ENCODE measurements around the gene EPHA1.
"Not testable (repeated sequence)": the region's sequence is repeated elsewhere in the genome, so short reads cannot be mapped to it uniquely, and the experiment has no call there.

EPHA1 gene

DNA sequence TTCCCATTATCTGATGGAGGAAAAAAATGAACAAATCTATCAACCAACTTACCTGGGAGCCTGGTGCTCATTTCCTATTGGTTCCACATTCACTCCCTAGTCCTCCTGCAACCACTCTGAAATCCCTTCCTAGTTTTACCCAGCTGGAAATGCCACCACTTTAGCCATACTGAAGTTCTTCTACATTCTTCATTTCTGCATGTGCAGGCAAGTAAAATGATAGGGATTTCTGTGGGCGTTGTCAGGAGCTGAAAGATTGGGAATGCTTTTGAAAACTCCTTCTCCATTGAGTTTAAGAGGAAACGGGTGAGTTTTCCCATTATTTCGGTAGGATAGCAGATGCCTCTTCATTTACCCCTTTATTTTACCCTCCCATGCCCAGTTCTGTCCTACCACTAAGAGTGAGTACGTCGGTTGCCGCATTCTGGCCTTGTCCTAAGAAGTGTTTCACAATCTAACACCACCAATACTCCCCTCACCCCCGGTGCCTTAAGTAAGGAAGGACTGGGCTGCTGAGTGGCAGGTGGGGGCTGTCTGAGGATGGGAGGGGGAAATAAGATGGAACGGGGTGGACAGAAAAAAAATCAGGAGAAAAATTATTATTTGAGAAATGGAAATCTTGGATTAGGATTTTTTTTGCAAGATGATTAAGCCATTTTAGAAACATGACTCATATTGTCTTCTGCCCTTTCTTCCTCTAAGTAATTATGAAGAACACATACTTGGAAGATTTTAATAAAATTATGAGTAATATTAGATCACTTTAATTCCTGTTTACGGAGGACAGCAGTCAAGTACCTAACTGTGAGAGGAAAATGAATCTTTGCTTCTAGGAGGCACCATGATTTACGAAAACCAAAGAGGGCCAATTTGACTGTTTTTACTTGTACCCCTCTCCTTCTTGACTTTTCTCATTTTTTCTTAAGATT is 21.4 kb upstream of the EPHA1 start:
- no peak overlapping the region for H3K4me3 ChIP-seq (ENCODE audit: low read length)
- no peaks in the 10 kb centered on the region for H3K9me3 ChIP-seq (ENCODE audit: control insufficient read depth, low read length)

DNA sequence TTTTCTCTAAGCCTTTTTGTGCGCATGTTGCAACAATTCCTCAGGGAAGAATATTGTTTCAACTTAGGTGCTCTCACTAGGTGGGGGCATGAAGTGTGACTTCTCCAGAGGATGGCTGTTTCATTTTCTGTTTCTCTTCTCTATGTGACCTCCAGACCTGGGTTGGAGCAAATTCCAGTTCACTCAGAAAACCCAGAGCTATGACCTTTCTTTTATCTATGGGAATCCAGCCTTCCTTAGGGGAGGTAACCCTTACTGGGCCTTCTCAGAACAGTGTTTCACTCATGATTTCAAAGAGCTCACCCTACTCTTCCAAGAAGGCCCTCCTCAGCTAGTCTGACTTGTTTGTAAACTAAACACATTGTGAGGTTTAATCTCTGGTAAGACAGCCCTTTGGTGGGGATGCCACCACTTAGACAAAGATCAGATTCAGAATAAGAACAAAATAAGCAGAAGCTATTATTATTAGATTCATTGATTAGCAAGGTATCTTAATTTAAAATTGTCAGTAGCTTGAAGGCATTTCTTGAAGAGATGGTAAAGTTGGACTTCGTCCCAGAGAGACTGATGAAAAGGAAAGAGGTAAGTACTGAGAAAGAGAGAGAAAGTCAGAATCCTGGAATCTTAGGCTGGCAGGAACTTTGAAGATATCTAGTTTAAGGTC is 18.0 kb upstream of the EPHA1 start:
- DNase-seq (ENCODE audit: low read depth): no peak

More for the DNA sequence above, 21.4 kb upstream of the EPHA1 start:
- Histone ChIP-seq H3K27me3 (replicated peaks; ENCODE audit: control insufficient read depth, insufficient read depth, low read length) (no peaks in the 10 kb centered on the region), H3K36me3 (ENCODE audit: control insufficient read depth, insufficient read depth, low read length, severe bottlenecking) (no peaks in the 10 kb centered on the region), H3K4me1 (ENCODE audit: control insufficient read depth, insufficient read depth, low read length) (peaks cover 19% of the 10 kb centered on the region), H3K9ac (ENCODE audit: low read length) (peak overlapping the region; percentile 1)
- no peak for DNase-seq (ENCODE audit: low read depth)

GRCh38 chr7:143424476-143424875 is 15.8 kb upstream of the EPHA1 start:
- not testable (repeated sequence) for H3K9ac ChIP-seq (ENCODE audit: low read length); H3K36me3 ChIP-seq (ENCODE audit: control insufficient read depth, insufficient read depth, low read length, severe bottlenecking); H3K4me3 ChIP-seq (ENCODE audit: low read length); H3K9me3 ChIP-seq (ENCODE audit: control insufficient read depth, low read length); H3K4me1 ChIP-seq (ENCODE audit: control insufficient read depth, insufficient read depth, low read length); DNase-seq (ENCODE audit: low read depth); H3K27me3 ChIP-seq (replicated peaks; ENCODE audit: control insufficient read depth, insufficient read depth, low read length)

More for the DNA sequence above, 18.0 kb upstream of the EPHA1 start:
- Histone ChIP-seq H3K9ac (ENCODE audit: low read length) (no peak overlapping the region), H3K36me3 (ENCODE audit: control insufficient read depth, insufficient read depth, low read length, severe bottlenecking) (no peaks in the 10 kb centered on the region), H3K4me1 (ENCODE audit: control insufficient read depth, insufficient read depth, low read length) (peaks cover 16% of the 10 kb centered on the region), H3K4me3 (ENCODE audit: low read length) (no peak overlapping the region), H3K27me3 (replicated peaks; ENCODE audit: control insufficient read depth, insufficient read depth, low read length) (no peaks in the 10 kb centered on the region), H3K9me3 (ENCODE audit: control insufficient read depth, low read length) (no peaks in the 10 kb centered on the region)

- no peaks in the 10 kb centered on the region for H3K9me3 ChIP-seq (ENCODE audit: control insufficient read depth, low read length)
- H3K36me3 ChIP-seq (ENCODE audit: control insufficient read depth, insufficient read depth, low read length, severe bottlenecking): no peaks in the 10 kb centered on the region
- DNase-seq (ENCODE audit: low read depth): no peak
- H3K4me1 ChIP-seq (ENCODE audit: control insufficient read depth, insufficient read depth, low read length): peaks cover 9% of the 10 kb centered on the region
- H3K27me3 ChIP-seq (replicated peaks; ENCODE audit: control insufficient read depth, insufficient read depth, low read length): no peaks in the 10 kb centered on the region
- H3K4me3 ChIP-seq (ENCODE audit: low read length): no peak overlapping the region
- no peak overlapping the region for H3K9ac ChIP-seq (ENCODE audit: low read length)
Measured at GRCh38 chr7:143422033-143422432, 13.4 kb upstream of the EPHA1 start.

GRCh38 chr7:143420624-143421023 is 12.0 kb upstream of the EPHA1 start:
- not testable (repeated sequence) for H3K4me3 ChIP-seq (ENCODE audit: low read length); DNase-seq (ENCODE audit: low read depth); H3K9ac ChIP-seq (ENCODE audit: low read length); H3K9me3 ChIP-seq (ENCODE audit: control insufficient read depth, low read length); H3K27me3 ChIP-seq (replicated peaks; ENCODE audit: control insufficient read depth, insufficient read depth, low read length); H3K36me3 ChIP-seq (ENCODE audit: control insufficient read depth, insufficient read depth, low read length, severe bottlenecking)
- peaks cover 19% of the 10 kb centered on the region for H3K4me1 ChIP-seq (ENCODE audit: control insufficient read depth, insufficient read depth, low read length)

GRCh38 chr7:143419880-143420279 is 11.2 kb upstream of the EPHA1 start:
- H3K9me3 ChIP-seq (ENCODE audit: control insufficient read depth, low read length): no peaks in the 10 kb centered on the region
- H3K27me3 ChIP-seq (replicated peaks; ENCODE audit: control insufficient read depth, insufficient read depth, low read length): no peaks in the 10 kb centered on the region
- no peaks in the 10 kb centered on the region for H3K36me3 ChIP-seq (ENCODE audit: control insufficient read depth, insufficient read depth, low read length, severe bottlenecking)
- peaks cover 26% of the 10 kb centered on the region for H3K4me1 ChIP-seq (ENCODE audit: control insufficient read depth, insufficient read depth, low read length)
- H3K9ac ChIP-seq (ENCODE audit: low read length): no peak overlapping the region
- DNase-seq (ENCODE audit: low read depth): no peak
- H3K4me3 ChIP-seq (ENCODE audit: low read length): no peak overlapping the region

GRCh38 chr7:143418681-143419458 is 10.2 kb upstream of the EPHA1 start:
- peaks cover 30% of the 10 kb centered on the region for H3K4me1 ChIP-seq (ENCODE audit: control insufficient read depth, insufficient read depth, low read length)
- H3K9me3 ChIP-seq (ENCODE audit: control insufficient read depth, low read length): no peaks in the 10 kb centered on the region
- no peaks in the 10 kb centered on the region for H3K27me3 ChIP-seq (replicated peaks; ENCODE audit: control insufficient read depth, insufficient read depth, low read length)
- no peak overlapping the region for H3K9ac ChIP-seq (ENCODE audit: low read length)
- no peaks in the 10 kb centered on the region for H3K36me3 ChIP-seq (ENCODE audit: control insufficient read depth, insufficient read depth, low read length, severe bottlenecking)
- no peak for DNase-seq (ENCODE audit: low read depth)
- no peak overlapping the region for H3K4me3 ChIP-seq (ENCODE audit: low read length)

GRCh38 chr7:143417734-143418383 is 9.2 kb upstream of the EPHA1 start:
- H3K27me3 ChIP-seq (replicated peaks; ENCODE audit: control insufficient read depth, insufficient read depth, low read length): no peaks in the 10 kb centered on the region
- H3K4me3 ChIP-seq (ENCODE audit: low read length): no peak overlapping the region
- H3K4me1 ChIP-seq (ENCODE audit: control insufficient read depth, insufficient read depth, low read length): peaks cover 30% of the 10 kb centered on the region
- no peaks in the 10 kb centered on the region for H3K9me3 ChIP-seq (ENCODE audit: control insufficient read depth, low read length)
- no peaks in the 10 kb centered on the region for H3K36me3 ChIP-seq (ENCODE audit: control insufficient read depth, insufficient read depth, low read length, severe bottlenecking)
- H3K9ac ChIP-seq (ENCODE audit: low read length): no peak overlapping the region
- DNase-seq (ENCODE audit: low read depth): no peak

DNA sequence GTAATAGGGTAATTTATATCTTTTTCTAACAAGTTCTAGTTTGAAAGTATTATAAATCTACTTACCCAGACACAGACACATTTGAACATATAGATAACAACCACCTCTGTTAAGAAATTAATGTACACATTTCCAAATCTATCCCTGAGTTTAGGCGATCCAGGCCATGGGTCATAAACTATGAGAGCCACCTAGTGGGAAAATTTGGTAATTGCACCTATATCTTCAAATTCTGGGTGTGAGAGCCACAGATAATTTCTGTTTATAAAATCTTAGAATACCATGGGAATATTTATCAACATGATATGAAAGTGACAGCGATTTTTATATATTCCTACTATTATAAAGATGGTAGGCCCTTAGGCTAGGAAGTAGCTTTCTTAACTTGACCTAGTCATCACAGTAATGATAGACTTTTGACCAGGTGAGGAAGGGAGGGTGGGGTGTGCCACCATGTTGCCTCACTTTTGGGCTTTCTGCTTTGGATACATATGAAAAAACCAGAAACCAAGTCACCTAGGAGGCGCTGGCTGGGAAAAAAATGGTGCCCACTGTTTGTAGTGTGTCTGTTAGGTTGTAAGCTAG is 8.0 kb upstream of the EPHA1 start:
- peak; percentile 88 for DNase-seq (ENCODE audit: low read depth)
- H3K4me1 ChIP-seq (ENCODE audit: control insufficient read depth, insufficient read depth, low read length): peaks cover 37% of the 10 kb centered on the region
- H3K27me3 ChIP-seq (replicated peaks; ENCODE audit: control insufficient read depth, insufficient read depth, low read length): no peaks in the 10 kb centered on the region
- H3K4me3 ChIP-seq (ENCODE audit: low read length): no peak overlapping the region
- no peaks in the 10 kb centered on the region for H3K36me3 ChIP-seq (ENCODE audit: control insufficient read depth, insufficient read depth, low read length, severe bottlenecking)
- H3K9ac ChIP-seq (ENCODE audit: low read length): peak overlapping the region; percentile 68
- no peaks in the 10 kb centered on the region for H3K9me3 ChIP-seq (ENCODE audit: control insufficient read depth, low read length)

GRCh38 chr7:143415742-143416397 is 7.2 kb upstream of the EPHA1 start:
- H3K36me3 ChIP-seq (ENCODE audit: control insufficient read depth, insufficient read depth, low read length, severe bottlenecking): no peaks in the 10 kb centered on the region
- DNase-seq (ENCODE audit: low read depth): no peak
- H3K9ac ChIP-seq (ENCODE audit: low read length): peak overlapping the region; percentile 68
- peaks cover 45% of the 10 kb centered on the region for H3K4me1 ChIP-seq (ENCODE audit: control insufficient read depth, insufficient read depth, low read length)
- H3K27me3 ChIP-seq (replicated peaks; ENCODE audit: control insufficient read depth, insufficient read depth, low read length): no peaks in the 10 kb centered on the region
- no peak overlapping the region for H3K4me3 ChIP-seq (ENCODE audit: low read length)
- no peaks in the 10 kb centered on the region for H3K9me3 ChIP-seq (ENCODE audit: control insufficient read depth, low read length)
